NCI-H446 (cell line): Measurements from ENCODE around the gene SLC17A1.
A peak's percentile ranks its signal among the peaks of the same experiment; 100 is the strongest.

Source experiments
- DNase-seq, 2 experiments: peaks; one replicate each; lab custom pipeline; 2025; lab: John Stamatoyannopoulos, UW

The SLC17A1 gene

GRCh38 chr6:25831532-25832306, at the start of gene SLC17A1:
SLC17A1 (minus strand) TSS chr6:25832052; CDS start chr6:25830557, 1,495 bp downstream.
- no peak for DNase-seq

GRCh38 chr6:25880601-25881000, 48.7 kb upstream of the SLC17A1 start:
- no peak for DNase-seq

- no peak for DNase-seq
Observed at GRCh38 chr6:25878721-25879322, 47.0 kb upstream of the SLC17A1 start.

- no peak for DNase-seq
Observed at GRCh38 chr6:25875926-25876602, 44.2 kb upstream of the SLC17A1 start.

GRCh38 chr6:25875563-25875905, 43.7 kb upstream of the SLC17A1 start:
- no peak for DNase-seq

GRCh38 chr6:25874822-25875562, 43.1 kb upstream of the SLC17A1 start:
- DNase-seq, result no peak

GRCh38 chr6:25874118-25874517, 42.3 kb upstream of the SLC17A1 start, which contains the start of gene SLC17A3:
SLC17A3 (minus strand) TSS chr6:25874243; CDS start chr6:25868387, 5,856 bp downstream.
- DNase-seq, result no peak

GRCh38 chr6:25872814-25873213, 41.0 kb upstream of the SLC17A1 start:
- no peak for DNase-seq

- no peak for DNase-seq
Observed at GRCh38 chr6:25869840-25870239, 38.0 kb upstream of the SLC17A1 start.

GRCh38 chr6:25868436-25869183, 36.8 kb upstream of the SLC17A1 start:
- DNase-seq, result no peak

GRCh38 chr6:25866011-25866410, 34.2 kb upstream of the SLC17A1 start:
- DNase-seq, result no peak

GRCh38 chr6:25863360-25863759, 31.5 kb upstream of the SLC17A1 start:
- DNase-seq, result no peak

- DNase-seq, result no peak
Observed at GRCh38 chr6:25862199-25862598, 30.3 kb upstream of the SLC17A1 start.

GRCh38 chr6:25852756-25853155, 20.9 kb upstream of the SLC17A1 start:
- no peak for DNase-seq

GRCh38 chr6:25851961-25852360, 20.1 kb upstream of the SLC17A1 start:
- no peak for DNase-seq

- peak; percentile 24 to 73 for DNase-seq
Observed at GRCh38 chr6:25844518-25844917, 12.7 kb upstream of the SLC17A1 start.

- no peak for DNase-seq
Observed at GRCh38 chr6:25842526-25842925, 10.7 kb upstream of the SLC17A1 start.

- DNase-seq, result no peak
Observed at GRCh38 chr6:25835442-25836283, 3.8 kb upstream of the SLC17A1 start.

GRCh38 chr6:25834950-25835349, 3.1 kb upstream of the SLC17A1 start:
- no peak for DNase-seq

- DNase-seq, result no peak
Observed at GRCh38 chr6:25833136-25833535, 1.3 kb upstream of the SLC17A1 start.

GRCh38 chr6:25832670-25833069, 818 bp upstream of the SLC17A1 start:
- DNase-seq, result no peak
